DND-41 (cell line): ENCODE measurements around the gene UBAP2.

Experiments
- ATAC-seq: fragments of 200-7000 bp; cut with Tn5 transposase; 3 replicates; pipeline ENCODE4 v1.9.1; 2021; ENCODE audit warnings: low read depth; ENCODE audit not compliant: insufficient read depth
- DNase-seq: peaks from one replicate; pipeline ENCODE4 v3.0.0-alpha.2; 2020
- H2AFZ ChIP-seq: 2 replicates; pipeline ENCODE4 v1.6.0; 2012; ENCODE audit warnings: low read depth, low read length
- H3K27ac ChIP-seq: 2 replicates; pipeline ENCODE4 v1.5.1; 2012; ENCODE audit warnings: low read length, inconsistent platforms
- H3K27me3 ChIP-seq: fragments of 200-600 bp; sonication (generic); 2 replicates; pipeline ENCODE4 v1.6.0; 2012; ENCODE audit warnings: low read length, mild to moderate bottlenecking, inconsistent platforms; ENCODE audit not compliant: insufficient read depth, poor library complexity
- H3K36me3 ChIP-seq: 2 replicates; pipeline ENCODE4 v1.5.1; 2012; ENCODE audit warnings: low read length, inconsistent platforms; ENCODE audit not compliant: insufficient read depth
- H3K4me1 ChIP-seq: 2 replicates; pipeline ENCODE4 v1.5.1; 2012; ENCODE audit warnings: mild to moderate bottlenecking, low read length; ENCODE audit not compliant: insufficient read depth
- H3K4me2 ChIP-seq: 2 replicates; pipeline ENCODE4 v1.6.0; 2012; ENCODE audit warnings: mild to moderate bottlenecking, moderate library complexity, low read length, inconsistent platforms; ENCODE audit not compliant: insufficient read depth
- H3K4me3 ChIP-seq, 2 experiments: fragments of 200-600 bp in 1 of 2; shearing (Covaris generic) in 1 of 2; 2 replicates each; pipeline ENCODE4 v1.5.1; 2012 to 2016; ENCODE audit warnings: inconsistent platforms in 2 of 2, low read length in 2 of 2, mild to moderate bottlenecking in 2 of 2, low read depth in 1 of 2, moderate library complexity in 1 of 2
- H3K79me2 ChIP-seq: 2 replicates; pipeline ENCODE4 v1.6.0; 2012; ENCODE audit warnings: low read length, inconsistent platforms; ENCODE audit not compliant: insufficient read depth
- H3K9ac ChIP-seq: 2 replicates; pipeline ENCODE4 v1.6.0; 2012; ENCODE audit warnings: low read depth, mild to moderate bottlenecking, inconsistent platforms, low read length, moderate library complexity
- H3K9me3 ChIP-seq: 2 replicates; pipeline ENCODE4 v1.5.1; 2012; ENCODE audit warnings: low read length, moderate library complexity, mild to moderate bottlenecking, inconsistent platforms; ENCODE audit not compliant: insufficient read depth, severe bottlenecking
- H4K20me1 ChIP-seq: 2 replicates; pipeline ENCODE4 v1.6.0; 2012; ENCODE audit warnings: low read length; ENCODE audit not compliant: insufficient read depth
- CTCF ChIP-seq: IDR thresholded peaks from 2 replicates; pipeline ENCODE4 v1.5.1; 2012; ENCODE audit warnings: borderline replicate concordance, low read length, moderate library complexity, mild to moderate bottlenecking; ENCODE audit not compliant: poor library complexity, severe bottlenecking; ENCODE audit errors: extremely low read depth
- EZH2 ChIP-seq: IDR thresholded peaks from 3 replicates; pipeline ENCODE4 v1.6.1; 2012; ENCODE audit warnings: borderline replicate concordance, low read depth, mild to moderate bottlenecking, moderate library complexity, low read length, inconsistent platforms; ENCODE audit not compliant: severe bottlenecking

UBAP2 gene

DNA sequence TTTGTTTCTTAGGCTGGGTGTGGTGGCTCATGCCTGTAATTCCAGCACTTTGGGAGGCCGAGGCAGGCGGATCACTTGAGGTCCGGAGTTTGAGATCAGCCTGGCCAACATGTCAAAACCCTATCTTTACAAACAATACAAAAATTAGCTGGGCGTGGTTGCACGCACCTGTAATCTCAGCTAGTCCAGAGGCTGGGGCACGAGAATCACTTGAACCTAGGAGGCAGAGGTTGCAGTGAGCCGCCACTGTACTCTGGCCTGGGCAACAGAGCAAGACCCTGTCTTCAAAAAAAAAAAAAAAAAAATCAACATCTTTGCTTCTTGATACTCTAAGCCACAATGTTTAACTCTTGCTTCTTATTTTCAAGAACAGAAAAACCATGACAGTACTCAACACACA lies 16.1 kb downstream of the UBAP2 start:
- no peak overlapping the region for H3K9ac ChIP-seq
- no peaks in the 10 kb centered on the region for H3K27me3 ChIP-seq
- DNase-seq (no peak), ATAC-seq (no peak)
- H3K79me2 ChIP-seq = peaks cover 94% of the 10 kb centered on the region
- H3K4me1 ChIP-seq = no peaks in the 10 kb centered on the region
- no peak overlapping the region for H2AFZ ChIP-seq
- H3K4me2 ChIP-seq = no peak overlapping the region
- H3K27ac ChIP-seq = no peak overlapping the region
- peaks cover 23% of the 10 kb centered on the region for H3K36me3 ChIP-seq
- no peaks in the 10 kb centered on the region for H3K9me3 ChIP-seq
- H4K20me1 ChIP-seq = peaks cover 48% of the 10 kb centered on the region; the same call in 1 of the 2 replicates
- H3K4me3 ChIP-seq = no peak overlapping the region
- TF ChIP-seq CTCF = no peak
- TF ChIP-seq EZH2 = no peak

- no peak overlapping the region for H3K9ac ChIP-seq
- no peak overlapping the region for H3K4me2 ChIP-seq
- H3K36me3 ChIP-seq = peaks cover 26% of the 10 kb centered on the region
- H3K27ac ChIP-seq = no peak overlapping the region
- ATAC-seq = no peak
- H4K20me1 ChIP-seq = peaks cover 47% of the 10 kb centered on the region; the same call in 1 of the 2 replicates
- no peak overlapping the region for H3K4me3 ChIP-seq
- no peaks in the 10 kb centered on the region for H3K9me3 ChIP-seq
- no peaks in the 10 kb centered on the region for H3K27me3 ChIP-seq
- DNase-seq = no peak
- TF ChIP-seq EZH2 = no peak
- TF ChIP-seq CTCF = no peak
- H3K4me1 ChIP-seq = no peaks in the 10 kb centered on the region
- peaks cover 96% of the 10 kb centered on the region for H3K79me2 ChIP-seq
- H2AFZ ChIP-seq = no peak overlapping the region
Observed at GRCh38 chr9:34027845-34028574, 20.7 kb downstream of the UBAP2 start.

GRCh38 chr9:34025811-34026210 lies 22.9 kb downstream of the UBAP2 start:
- ATAC-seq (no peak), DNase-seq (no peak)
- peaks cover 96% of the 10 kb centered on the region for H3K79me2 ChIP-seq
- H3K4me3 ChIP-seq = no peak overlapping the region
- no peak overlapping the region for H2AFZ ChIP-seq
- TF ChIP-seq CTCF = no peak
- TF ChIP-seq EZH2 = no peak
- H3K9me3 ChIP-seq = no peaks in the 10 kb centered on the region
- peaks cover 37% of the 10 kb centered on the region; the same call in 1 of the 2 replicates for H4K20me1 ChIP-seq
- H3K4me1 ChIP-seq = no peaks in the 10 kb centered on the region
- H3K27me3 ChIP-seq = no peaks in the 10 kb centered on the region
- no peak overlapping the region for H3K27ac ChIP-seq
- peaks cover 16% of the 10 kb centered on the region for H3K36me3 ChIP-seq
- H3K4me2 ChIP-seq = no peak overlapping the region
- H3K9ac ChIP-seq = no peak overlapping the region
